GM21360 (cell line): ENCODE measurements around the gene ICAM4.

Experiments used
- ATAC-seq: cut with Tn5 transposase; IDR thresholded peaks from one replicate; pipeline ENCODE4 v1.9.1; 2021; ENCODE audit warnings: mild to moderate bottlenecking, moderate library complexity; ENCODE audit not compliant: unreplicated experiment

ICAM4 gene

DNA sequence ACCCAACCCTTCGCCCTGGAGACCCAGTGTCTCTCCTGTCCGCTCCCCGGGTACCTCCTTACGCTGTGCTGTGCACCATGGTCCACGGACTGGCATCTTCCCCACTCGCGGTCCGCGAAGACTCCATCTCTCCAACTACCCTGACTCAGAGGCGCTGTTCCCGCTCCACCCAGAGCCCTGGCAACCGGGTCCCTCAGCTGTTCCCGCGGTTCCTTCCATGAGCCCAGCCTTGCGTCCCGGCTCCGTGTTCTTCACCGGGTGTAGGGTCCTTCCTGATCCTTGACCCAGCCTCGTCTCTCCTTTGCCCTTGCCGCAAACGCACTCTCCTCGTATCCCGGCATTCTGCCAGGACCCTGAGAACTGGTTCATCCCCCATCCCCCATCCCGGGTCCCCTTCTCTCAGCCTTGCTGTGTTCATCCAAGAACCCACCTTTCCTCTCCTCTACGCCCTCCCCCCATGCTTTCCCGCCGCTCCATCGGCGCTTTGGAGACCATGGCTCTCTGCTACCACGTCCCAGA is 3.7 kb downstream of the ICAM4 start:
- no peak for ATAC-seq

DNA sequence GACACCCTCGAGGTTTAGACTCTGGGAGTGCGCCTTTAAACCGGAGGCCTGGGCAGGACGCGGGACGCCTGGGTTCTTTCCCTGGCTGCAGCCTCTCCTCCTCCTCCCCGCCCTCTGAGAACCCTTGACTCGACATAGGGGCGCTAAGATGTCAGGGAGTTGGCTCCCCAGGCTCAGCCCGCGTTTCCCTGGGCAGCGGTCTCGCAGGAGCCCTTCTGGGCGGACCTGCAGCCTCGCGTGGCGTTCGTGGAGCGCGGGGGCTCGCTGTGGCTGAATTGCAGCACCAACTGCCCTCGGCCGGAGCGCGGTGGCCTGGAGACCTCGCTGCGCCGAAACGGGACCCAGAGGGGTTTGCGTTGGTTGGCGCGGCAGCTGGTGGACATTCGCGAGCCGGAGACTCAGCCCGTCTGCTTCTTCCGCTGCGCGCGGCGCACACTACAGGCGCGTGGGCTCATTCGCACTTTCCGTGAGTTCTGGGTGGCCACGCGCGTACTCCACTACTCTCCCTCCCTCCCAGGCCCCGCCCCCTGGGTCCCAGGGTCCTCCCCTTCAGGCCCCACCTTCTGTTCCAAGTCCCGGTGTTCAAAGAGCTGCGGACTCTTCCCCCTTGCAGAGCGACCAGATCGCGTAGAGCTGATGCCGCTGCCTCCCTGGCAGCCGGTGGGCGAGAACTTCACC is 4.3 kb downstream of the ICAM4 start:
- no peak for ATAC-seq

DNA sequence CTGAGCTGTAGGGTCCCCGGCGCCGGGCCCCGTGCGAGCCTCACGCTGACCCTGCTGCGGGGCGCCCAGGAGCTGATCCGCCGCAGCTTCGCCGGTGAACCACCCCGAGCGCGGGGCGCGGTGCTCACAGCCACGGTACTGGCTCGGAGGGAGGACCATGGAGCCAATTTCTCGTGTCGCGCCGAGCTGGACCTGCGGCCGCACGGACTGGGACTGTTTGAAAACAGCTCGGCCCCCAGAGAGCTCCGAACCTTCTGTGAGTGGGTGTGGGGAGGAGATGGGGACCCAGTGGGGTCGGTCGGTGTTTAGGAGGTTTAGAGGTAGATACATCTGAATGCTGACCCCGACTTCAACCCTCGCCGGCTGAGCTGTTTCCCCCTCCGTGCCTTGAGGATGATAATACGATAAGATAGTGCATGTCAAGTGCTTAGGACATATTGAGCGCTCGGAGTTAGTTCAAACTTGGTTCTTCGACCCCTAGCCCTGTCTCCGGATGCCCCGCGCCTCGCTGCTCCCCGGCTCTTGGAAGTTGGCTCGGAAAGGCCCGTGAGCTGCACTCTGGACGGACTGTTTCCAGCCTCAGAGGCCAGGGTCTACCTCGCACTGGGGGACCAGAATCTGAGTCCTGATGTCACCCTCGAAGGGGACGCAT is 4.9 kb downstream of the ICAM4 start:
- no peak for ATAC-seq

DNA sequence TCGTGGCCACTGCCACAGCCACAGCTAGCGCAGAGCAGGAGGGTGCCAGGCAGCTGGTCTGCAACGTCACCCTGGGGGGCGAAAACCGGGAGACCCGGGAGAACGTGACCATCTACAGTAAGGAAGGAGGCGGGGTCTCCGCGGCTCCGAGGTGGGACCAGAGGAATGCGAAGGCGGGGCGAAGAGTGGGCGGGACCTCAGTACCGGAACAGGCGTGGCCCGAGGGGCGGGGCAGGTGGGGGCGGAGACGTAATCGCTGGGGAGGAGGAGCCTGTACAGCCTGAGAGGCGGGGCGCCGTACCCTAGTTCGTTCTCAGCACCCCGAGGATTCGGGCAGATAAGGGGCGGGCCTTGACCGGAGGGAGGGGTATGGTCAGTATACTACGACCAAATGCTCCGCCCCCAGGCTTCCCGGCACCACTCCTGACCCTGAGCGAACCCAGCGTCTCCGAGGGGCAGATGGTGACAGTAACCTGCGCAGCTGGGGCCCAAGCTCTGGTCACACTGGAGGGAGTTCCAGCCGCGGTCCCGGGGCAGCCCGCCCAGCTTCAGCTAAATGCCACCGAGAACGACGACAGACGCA is 5.5 kb downstream of the ICAM4 start:
- ATAC-seq = peak; percentile 55

DNA sequence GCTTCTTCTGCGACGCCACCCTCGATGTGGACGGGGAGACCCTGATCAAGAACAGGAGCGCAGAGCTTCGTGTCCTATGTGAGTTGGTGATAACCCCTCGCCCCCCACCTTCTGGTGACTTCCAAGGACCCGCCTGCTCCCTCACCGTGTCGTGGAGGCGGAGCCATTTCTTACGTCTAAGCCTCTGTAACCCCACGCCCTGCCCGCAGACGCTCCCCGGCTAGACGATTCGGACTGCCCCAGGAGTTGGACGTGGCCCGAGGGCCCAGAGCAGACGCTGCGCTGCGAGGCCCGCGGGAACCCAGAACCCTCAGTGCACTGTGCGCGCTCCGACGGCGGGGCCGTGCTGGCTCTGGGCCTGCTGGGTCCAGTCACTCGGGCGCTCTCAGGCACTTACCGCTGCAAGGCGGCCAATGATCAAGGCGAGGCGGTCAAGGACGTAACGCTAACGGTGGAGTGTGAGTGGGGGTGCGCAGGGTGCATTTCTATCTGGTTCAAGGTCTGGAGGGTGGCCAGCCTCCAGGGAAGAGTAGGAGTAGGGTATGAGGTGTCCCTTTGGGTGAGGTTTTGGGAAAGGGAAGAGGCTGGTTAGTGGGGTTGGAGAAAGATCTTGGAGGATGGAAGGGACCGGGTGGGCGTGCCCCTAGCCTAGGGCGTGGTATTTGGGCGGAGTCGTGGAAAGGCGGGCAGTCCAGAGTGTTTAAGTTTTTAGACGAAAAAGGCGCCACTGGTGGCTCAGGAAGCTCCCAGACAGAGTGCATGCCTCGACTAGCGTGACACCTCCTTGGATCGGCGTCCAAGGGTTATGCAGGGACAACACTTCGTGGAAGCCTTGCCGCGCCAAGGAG is 6.3 kb downstream of the ICAM4 start:
- no peak for ATAC-seq

DNA sequence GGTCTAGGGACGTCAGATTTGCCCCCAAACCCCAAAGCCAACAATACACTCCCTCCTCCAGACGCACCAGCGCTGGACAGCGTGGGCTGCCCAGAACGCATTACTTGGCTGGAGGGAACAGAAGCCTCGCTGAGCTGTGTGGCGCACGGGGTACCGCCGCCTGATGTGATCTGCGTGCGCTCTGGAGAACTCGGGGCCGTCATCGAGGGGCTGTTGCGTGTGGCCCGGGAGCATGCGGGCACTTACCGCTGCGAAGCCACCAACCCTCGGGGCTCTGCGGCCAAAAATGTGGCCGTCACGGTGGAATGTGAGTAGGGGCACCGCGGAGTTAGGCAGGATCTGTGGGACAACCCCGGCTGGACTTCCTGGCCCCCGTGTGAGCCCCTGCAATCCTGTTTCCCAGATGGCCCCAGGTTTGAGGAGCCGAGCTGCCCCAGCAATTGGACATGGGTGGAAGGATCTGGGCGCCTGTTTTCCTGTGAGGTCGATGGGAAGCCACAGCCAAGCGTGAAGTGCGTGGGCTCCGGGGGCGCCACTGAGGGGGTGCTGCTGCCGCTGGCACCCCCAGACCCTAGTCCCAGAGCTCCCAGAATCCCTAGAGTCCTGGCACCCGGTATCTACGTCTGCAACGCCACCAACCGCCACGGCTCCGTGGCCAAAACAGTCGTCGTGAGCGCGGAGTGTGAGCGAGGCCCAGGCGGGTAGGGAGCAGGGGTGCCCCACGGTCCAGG is 7.0 kb downstream of the ICAM4 start:
- ATAC-seq = no peak

DNA sequence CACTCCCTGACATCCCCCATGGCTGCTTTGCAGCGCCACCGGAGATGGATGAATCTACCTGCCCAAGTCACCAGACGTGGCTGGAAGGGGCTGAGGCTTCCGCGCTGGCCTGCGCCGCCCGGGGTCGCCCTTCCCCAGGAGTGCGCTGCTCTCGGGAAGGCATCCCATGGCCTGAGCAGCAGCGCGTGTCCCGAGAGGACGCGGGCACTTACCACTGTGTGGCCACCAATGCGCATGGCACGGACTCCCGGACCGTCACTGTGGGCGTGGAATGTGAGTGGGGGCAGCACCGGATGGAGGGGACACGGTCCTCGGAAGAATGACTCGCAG is 7.6 kb downstream of the ICAM4 start:
- no peak for ATAC-seq

DNA sequence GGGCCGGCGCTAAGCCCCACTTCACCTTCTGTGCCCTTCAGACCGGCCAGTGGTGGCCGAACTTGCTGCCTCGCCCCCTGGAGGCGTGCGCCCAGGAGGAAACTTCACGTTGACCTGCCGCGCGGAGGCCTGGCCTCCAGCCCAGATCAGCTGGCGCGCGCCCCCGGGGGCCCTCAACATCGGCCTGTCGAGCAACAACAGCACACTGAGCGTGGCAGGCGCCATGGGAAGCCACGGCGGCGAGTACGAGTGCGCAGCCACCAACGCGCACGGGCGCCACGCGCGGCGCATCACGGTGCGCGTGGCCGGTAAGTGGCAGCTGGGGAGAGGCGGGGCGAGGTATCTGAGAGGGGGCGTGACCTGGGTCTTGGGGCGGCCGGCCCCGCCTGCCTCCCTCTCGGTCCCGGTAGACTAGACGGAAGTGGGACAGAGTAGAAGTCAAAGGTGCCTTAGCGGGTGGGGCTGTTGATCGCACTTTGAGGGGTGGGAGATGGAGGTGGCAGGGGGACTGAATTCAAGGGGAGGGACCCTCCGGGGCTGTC is 8.6 kb downstream of the ICAM4 start:
- no peak for ATAC-seq

DNA sequence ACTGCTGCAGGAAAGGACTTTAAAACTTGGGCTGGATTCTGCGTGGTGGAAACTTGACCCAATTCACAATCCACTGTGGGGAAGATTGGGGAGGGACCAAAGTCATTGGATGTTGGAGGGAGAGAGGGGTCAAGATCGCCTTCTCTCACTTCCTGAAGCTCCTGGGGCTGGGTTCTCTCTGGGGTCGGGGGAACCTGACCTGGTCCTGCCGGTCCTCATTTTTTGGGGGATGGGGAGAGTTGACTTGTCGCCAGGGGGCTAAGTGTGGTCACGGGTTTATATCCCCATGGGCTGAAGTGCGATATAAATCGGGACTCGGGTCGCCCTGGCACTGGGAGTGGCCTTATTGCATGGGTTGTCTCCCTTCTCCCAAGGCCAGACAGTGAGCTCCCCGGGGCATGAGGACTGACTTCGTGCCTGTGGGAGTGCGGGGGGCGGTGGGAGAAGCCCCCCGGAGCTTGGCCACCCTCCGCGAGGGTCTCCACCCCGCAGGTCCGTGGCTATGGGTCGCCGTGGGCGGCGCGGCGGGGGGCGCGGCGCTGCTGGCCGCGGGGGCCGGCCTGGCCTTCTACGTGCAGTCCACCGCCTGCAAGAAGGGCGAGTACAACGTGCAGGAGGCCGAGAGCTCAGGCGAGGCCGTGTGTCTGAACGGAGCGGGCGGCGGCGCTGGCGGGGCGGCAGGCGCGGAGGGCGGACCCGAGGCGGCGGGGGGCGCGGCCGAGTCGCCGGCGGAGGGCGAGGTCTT is 9.3 kb downstream of the ICAM4 start:
- no peak for ATAC-seq

DNA sequence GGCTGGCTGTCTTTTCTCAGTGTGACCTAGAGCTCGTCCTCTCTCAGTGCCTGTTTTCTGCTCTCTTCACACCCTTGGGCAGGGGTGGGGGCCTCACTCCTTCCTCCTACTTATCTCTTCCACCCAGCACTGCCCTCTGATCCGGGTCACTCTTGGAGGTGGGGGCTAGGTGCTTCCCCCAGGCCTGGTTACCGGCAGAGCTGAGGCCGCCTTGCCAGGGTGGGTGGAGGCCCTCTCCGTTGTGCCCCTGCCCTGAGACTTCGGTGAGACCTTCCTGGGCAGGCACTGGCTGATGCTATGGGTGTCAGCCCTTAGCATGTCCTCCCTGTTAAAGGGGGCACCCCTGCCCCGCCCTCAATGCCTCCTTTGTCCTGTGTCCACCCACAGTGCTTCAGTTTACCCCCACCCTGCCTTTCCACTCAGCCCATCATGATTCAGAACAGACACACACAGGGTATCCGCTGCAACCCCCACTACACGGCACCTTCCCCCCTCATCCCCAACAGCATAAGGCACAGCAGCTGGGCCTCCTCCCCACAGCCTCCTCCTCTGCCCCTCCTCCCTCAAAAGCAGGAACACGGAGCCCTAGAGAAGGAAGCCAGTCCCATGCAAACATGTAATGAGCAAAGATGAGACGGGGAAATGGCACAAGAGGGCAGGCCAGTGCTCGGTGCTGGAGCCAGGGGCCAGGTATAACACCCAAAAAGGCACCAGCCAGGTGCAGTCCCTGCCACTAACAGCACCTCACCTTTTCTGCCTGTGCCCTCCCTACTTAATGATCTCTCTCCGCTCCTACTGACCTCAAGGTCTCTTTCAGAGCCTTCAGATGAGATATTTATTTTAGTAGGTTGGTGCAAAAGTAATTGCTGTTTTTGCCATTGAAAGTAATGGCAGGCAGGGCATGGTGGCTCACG is 13.0 kb downstream of the ICAM4 start:
- ATAC-seq = no peak

DNA sequence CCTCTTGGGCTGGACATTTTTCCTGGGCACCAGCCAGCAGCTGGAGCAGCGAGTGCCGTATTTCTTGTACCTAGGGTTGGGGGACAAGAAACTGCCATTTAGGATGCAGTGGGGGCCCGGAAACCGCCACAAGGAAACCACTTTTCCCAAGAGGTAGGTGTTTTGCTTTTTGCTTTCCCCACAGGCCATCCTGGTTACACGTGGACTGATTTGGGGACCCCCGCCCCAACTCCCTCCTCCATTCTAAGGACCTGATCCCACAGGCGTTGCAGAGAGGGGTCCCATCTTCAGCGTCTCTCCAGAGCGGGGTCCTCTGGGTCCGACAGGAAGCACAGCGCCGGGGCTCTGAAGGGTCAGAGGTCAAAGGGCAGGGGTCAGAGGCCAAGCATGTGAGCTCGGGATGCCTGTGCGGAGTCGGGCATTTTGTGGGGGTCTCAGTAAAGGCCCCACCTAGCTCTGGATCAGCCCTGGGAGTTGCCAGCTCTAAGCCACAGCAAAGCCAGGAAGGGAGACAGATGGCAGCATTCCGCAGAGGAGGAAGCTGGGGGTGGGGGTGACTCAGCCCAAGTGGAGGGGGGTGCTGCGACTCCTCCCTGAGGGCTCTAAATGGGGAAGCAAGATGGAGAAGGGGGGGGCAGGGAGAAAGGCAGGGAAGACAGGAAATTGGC is 18.5 kb downstream of the ICAM4 start:
- ATAC-seq = no peak

DNA sequence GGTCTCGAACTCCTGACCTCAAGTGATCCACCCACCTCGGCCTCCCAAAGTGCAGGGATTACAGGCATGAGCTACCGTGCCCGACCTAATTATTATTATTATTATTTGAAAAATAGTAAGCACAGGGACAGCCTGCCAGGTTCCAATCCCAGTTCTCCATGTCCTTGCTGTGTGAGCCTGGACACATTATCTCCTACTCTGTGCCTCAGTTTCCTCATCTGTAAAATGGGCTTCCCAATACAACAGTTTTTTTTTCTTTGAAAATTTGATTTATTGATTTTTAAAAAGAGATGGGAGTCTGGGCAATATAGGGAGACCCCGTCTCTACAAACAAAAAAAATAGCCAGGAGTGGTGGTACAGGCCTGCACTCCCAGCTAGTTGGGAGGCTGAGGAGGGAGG is 19.6 kb downstream of the ICAM4 start:
- ATAC-seq = no peak

DNA sequence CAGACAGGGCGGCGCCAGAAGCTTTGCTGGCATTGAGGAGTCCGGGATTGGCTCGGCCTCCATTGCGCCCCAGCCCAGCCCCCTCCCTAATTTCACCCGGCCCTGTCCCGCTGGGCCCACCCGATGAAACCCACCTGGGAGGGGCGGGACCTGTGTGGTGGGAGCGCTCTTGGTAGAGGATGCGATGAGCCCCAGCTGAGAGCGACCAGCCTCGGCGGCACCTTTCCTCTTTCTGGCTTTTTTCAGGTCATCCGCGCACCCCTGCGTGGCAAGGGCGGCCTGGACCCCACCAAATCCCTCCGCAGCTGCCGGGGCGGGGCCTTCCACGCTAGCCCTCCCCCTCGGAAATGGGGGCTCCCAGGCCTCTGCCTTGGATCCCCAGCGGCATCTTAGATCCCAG is 22.7 kb downstream of the ICAM4 start, which contains the start of gene ZGLP1:
TSS of gene ZGLP1 (minus strand) at position 393 of the 400 bp plus-strand sequence.
- ATAC-seq = no peak

DNA sequence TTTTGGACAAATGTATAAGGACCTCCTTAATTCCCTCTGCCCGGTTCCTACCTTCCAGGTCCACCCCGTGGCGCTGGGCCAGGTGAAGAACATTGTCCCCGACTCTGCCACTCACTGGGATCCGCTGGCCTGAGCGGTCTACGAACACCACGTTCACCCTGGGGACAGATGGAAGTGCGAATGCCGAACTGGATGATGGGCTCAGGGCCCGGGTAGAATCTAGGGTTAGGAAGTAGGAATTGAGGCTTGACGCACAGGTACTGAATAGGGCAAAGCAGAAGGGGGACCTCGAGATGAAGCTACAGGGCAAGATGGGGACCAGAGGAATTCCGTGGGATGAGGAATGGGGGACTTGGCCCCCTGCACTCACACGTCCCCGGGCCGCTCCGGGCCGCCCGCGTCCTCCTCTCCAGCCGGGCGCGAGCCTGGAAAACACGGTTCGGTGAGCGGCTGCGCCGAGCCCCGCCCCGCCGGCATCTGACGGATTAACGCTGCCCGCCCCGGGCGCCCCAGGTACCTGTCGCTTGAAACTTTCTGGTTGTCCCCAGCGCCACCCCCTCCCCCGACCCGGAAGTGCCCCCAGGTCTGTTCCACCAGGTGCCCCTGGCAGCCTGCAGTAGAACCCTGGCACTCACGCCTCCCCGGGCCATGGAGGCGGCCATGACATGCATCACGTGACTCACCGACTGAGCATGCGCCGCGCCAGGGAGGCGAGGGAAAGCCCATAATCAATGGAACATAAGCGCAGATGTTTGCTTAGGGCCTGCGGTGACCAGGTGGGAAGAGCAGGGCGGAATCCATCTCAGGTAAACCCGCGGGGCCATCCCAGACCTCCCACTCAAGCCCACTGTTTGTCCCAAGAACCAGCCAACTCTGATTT is 28.8 kb downstream of the ICAM4 start, which contains the start of gene FDX2:
TSS of gene FDX2 (minus strand) at position 681 of the 880 bp plus-strand sequence. CDS start at position 662, 19 bp downstream.
- ATAC-seq = peak; percentile 63

DNA sequence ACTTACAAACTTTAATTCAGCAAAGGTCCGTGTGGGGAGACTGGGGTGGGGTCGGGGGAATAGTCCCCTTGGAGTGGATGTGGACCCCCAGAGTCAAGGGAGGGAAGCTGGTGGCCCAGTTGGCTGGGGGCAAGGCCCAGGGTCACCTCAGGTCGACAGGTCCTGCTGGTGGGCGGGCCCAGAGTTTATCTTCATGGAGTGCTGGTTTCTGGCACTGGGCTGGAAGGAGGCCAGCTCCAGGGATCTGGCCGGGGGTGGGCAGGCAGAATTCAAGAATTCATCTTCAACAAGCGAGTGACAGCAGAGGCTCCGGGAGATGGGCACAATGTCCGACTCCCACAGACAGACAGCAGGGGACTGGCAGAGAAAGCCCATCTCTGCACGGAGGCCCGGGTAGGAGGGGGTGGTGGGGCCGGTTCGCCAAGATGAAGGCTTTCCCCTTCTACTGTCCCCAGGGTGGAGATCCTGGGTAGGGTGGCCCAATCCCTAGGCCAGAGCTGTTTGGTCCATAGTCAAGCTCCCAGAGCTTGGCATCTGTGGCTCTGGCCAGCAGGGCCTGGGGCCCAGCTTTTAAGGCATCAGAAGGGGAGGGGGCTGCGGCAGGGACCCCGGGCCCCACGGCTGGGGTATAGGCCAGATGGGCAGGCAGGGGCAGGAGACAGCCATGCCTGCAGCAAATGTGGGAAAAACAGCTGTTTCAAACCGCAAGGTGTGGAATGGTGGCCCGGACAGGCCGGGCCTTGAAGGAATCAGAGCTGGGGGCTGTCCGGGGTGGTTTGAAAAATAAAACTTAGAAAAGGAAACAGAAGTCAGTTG is 29.7 kb downstream of the ICAM4 start:
- peak; percentile 17 for ATAC-seq
